CD4-positive, alpha-beta memory T cell (primary cell): ENCODE measurements around the gene CHTF18. TPM values are rescaled to one million over a fixed set of nuclear protein-coding genes. Genes with fewer than 3 reads are reported as not detected.
"Not testable (repeated sequence)": the region's sequence is repeated elsewhere in the genome, so short reads cannot be mapped to it uniquely, and the experiment has no call there.

ENCODE experiments used
- CTCF ChIA-PET: fragments of 350-600 bp; sonication (Branson Sonifier 250); formaldehyde crosslinking; loops from one replicate; lab custom pipeline; 2021; ENCODE audit warnings: inconsistent platforms; ENCODE audit not compliant: partially characterized antibody; lab: Charles Lee
- POLR2A ChIA-PET: fragments of 350-600 bp; sonication (Branson Sonifier 250); formaldehyde crosslinking; loops from one replicate; lab custom pipeline; 2021; ENCODE audit not compliant: partially characterized antibody; lab: Charles Lee
- DNase-seq, 5 donors: peaks; one replicate each; pipeline versions ENCODE4 v3.0.0 to v3.0.0-alpha.2; 2020 to 2022; ENCODE audit warnings: mixed read lengths in 1 of 5
- H3K27ac ChIP-seq: one replicate; pipeline ENCODE4 v1.7.0; 2013; ENCODE audit warnings: low read depth, low read length
- H3K27me3 ChIP-seq: 2 replicates; pipeline ENCODE4 v1.7.0; 2013; ENCODE audit warnings: mild to moderate bottlenecking, low read length, moderate library complexity; ENCODE audit not compliant: insufficient read depth
- H3K36me3 ChIP-seq: 2 replicates; pipeline ENCODE4 v1.7.0; 2013; ENCODE audit warnings: mild to moderate bottlenecking, low read length, moderate library complexity; ENCODE audit not compliant: insufficient read depth
- H3K4me1 ChIP-seq: 2 replicates; pipeline ENCODE4 v1.7.0; 2013; ENCODE audit warnings: mild to moderate bottlenecking, low read length, moderate library complexity; ENCODE audit not compliant: insufficient read depth
- H3K4me3 ChIP-seq, 2 donors: one replicate each; pipeline ENCODE4 v1.7.0; 2013; ENCODE audit warnings: low read length in 2 of 2, mild to moderate bottlenecking in 1 of 2
- H3K9me3 ChIP-seq, 2 donors: one replicate each; pipeline ENCODE4 v1.7.0; 2013; ENCODE audit warnings: low read length in 2 of 2, control low read depth in 1 of 2; ENCODE audit not compliant: control insufficient read depth in 1 of 2
- H3K27ac Mint-ChIP-seq, 7 donors: one replicate each; pipeline ENCODE4 v1.8.0; 2020 to 2021; ENCODE audit warnings: mixed read lengths in 7 of 7, mild to moderate bottlenecking in 6 of 7, inconsistent platforms in 3 of 7, moderate library complexity in 3 of 7
- H3K27me3 Mint-ChIP-seq, 2 donors: one replicate each; pipeline ENCODE4 v1.8.0; 2020 to 2021; ENCODE audit warnings: mixed read lengths in 2 of 2
- H3K36me3 Mint-ChIP-seq, 2 donors: one replicate each; pipeline ENCODE4 v1.8.0; 2020 to 2021; ENCODE audit warnings: mixed read lengths in 2 of 2, inconsistent platforms in 1 of 2, mild to moderate bottlenecking in 1 of 2
- H3K4me1 Mint-ChIP-seq, 4 donors: one replicate each; pipeline ENCODE4 v1.8.0; 2020 to 2021; ENCODE audit warnings: mixed read lengths in 4 of 4, mild to moderate bottlenecking in 1 of 4
- H3K4me3 Mint-ChIP-seq, 8 donors: one replicate each; pipeline ENCODE4 v1.8.0; 2020 to 2021; ENCODE audit warnings: mixed read lengths in 8 of 8, mild to moderate bottlenecking in 7 of 8, moderate library complexity in 6 of 8, inconsistent platforms in 3 of 8
- H3K9me3 Mint-ChIP-seq, 8 donors: one replicate each; pipeline ENCODE4 v1.8.0; 2020 to 2021; ENCODE audit warnings: mixed read lengths in 8 of 8, mild to moderate bottlenecking in 5 of 8, inconsistent platforms in 3 of 8, moderate library complexity in 1 of 8
- intact Hi-C: fragments of 100-400 bp; cut with micrococcal nuclease; formaldehyde crosslinking; loops from one replicate; pipeline ENCODE4 v1.15.1; 2023
- polyA plus RNA-seq, 2 donors: library from polyadenylated mRNA; unstranded; fragments of 300-500 nt; fragmentation: Illumina TruSeq; gene quantifications; one replicate each; pipeline ENCODE4 v1.2.3, GENCODE V29; 2021
- total RNA-seq, 2 experiments: library from RNA; stranded (reverse); gene quantifications; one replicate each; pipeline ENCODE4 v1.2.3, GENCODE V29; 2021

CHTF18 gene
- total and polyA plus RNA-seq, 4 experiments from 2014 or later = 3.0 to 46.9 (median 24.0) TPM

GRCh38 chr16:751152-752006 is 37.0 kb upstream of the CHTF18 start:
- H3K9me3 ChIP-seq = no peaks in the 10 kb centered on the region
- intact Hi-C loops = no loop called here
- Mint-ChIP-seq H3K4me1 (peaks cover 0 to 2% (median under 1%) of the 10 kb centered on the region in 4 donors), H3K27me3 (peaks cover under 1 to 1% of the 10 kb centered on the region in 2 donors), H3K36me3 (peaks cover 0 to 1% of the 10 kb centered on the region in 2 donors), H3K9me3 (peaks cover 0 to 3% (median 0%) of the 10 kb centered on the region in 8 donors), H3K4me3 (no peak overlapping the region), H3K27ac (no peak overlapping the region)
- H3K4me1 ChIP-seq = no peaks in the 10 kb centered on the region
- H3K27ac ChIP-seq = no peak overlapping the region
- H3K36me3 ChIP-seq = no peaks in the 10 kb centered on the region
- CTCF ChIA-PET = interaction anchor here (0.9 to 1.6 kb wide), 2 partner anchors 35 to 39 kb away, joined by 3 to 4 read pairs; no protein-coding TSS in a partner anchor
- POLR2A ChIA-PET = interaction anchor here (0.7 to 1.2 kb wide), 2 partner anchors 10 to 56 kb away, joined by 3 read pairs; partner anchors contain the start of gene CIAO3
- H3K27me3 ChIP-seq = no peaks in the 10 kb centered on the region
- H3K4me3 ChIP-seq = no peak overlapping the region
- DNase-seq = no peak

GRCh38 chr16:752007-752312 is 36.5 kb upstream of the CHTF18 start:
- Mint-ChIP-seq H3K4me1 (peaks cover 0 to 2% (median under 1%) of the 10 kb centered on the region in 4 donors), H3K4me3 (no peak overlapping the region), H3K27ac (no peak overlapping the region), H3K27me3 (peaks cover 3 to 4% of the 10 kb centered on the region in 2 donors), H3K36me3 (peaks cover 0 to 3% of the 10 kb centered on the region in 2 donors), H3K9me3 (peaks cover 0 to 5% (median 1%) of the 10 kb centered on the region in 8 donors)
- POLR2A ChIA-PET = interaction anchor here (0.7 kb wide), 1 partner anchor 57 kb away, joined by 3 read pairs; no protein-coding TSS in a partner anchor
- intact Hi-C loops = no loop called here
- Histone ChIP-seq H3K27me3 (no peaks in the 10 kb centered on the region), H3K9me3 (no peaks in the 10 kb centered on the region), H3K4me3 (no peak overlapping the region), H3K27ac (no peak overlapping the region), H3K36me3 (no peaks in the 10 kb centered on the region), H3K4me1 (no peaks in the 10 kb centered on the region)
- CTCF ChIA-PET = interaction anchor here (0.9 kb wide), 1 partner anchor 39 kb away, joined by 3 read pairs; no protein-coding TSS in a partner anchor
- DNase-seq = no peak

- POLR2A ChIA-PET, H3K36me3 ChIP-seq, H3K27ac Mint-ChIP-seq, H3K36me3 Mint-ChIP-seq, H3K27ac ChIP-seq, H3K4me1 ChIP-seq, H3K4me1 Mint-ChIP-seq, H3K4me3 ChIP-seq, H3K9me3 Mint-ChIP-seq, DNase-seq, H3K9me3 ChIP-seq, H3K27me3 Mint-ChIP-seq, intact Hi-C loops, H3K4me3 Mint-ChIP-seq, H3K27me3 ChIP-seq: not testable (repeated sequence)
- CTCF ChIA-PET = interaction anchor here (0.7 to 0.9 kb wide), 2 partner anchors 24 to 42 kb away, joined by 3 read pairs; no protein-coding TSS in a partner anchor
Measured at GRCh38 chr16:754121-754607, 34.3 kb upstream of the CHTF18 start.

GRCh38 chr16:754656-755055 is 33.8 kb upstream of the CHTF18 start:
- Histone ChIP-seq H3K36me3 (no peaks in the 10 kb centered on the region), H3K4me1 (no peaks in the 10 kb centered on the region), H3K4me3 (no peak overlapping the region), H3K27me3 (no peaks in the 10 kb centered on the region), H3K27ac (no peak overlapping the region), H3K9me3 (no peaks in the 10 kb centered on the region)
- CTCF ChIA-PET = interaction anchor here (0.7 to 0.9 kb wide), 2 partner anchors 25 to 42 kb away, joined by 3 read pairs; no protein-coding TSS in a partner anchor
- Mint-ChIP-seq H3K27ac (no peak overlapping the region), H3K9me3 (peaks cover 0 to 5% (median under 1%) of the 10 kb centered on the region in 8 donors), H3K4me3 (no peak overlapping the region), H3K27me3 (peaks cover 6 to 7% of the 10 kb centered on the region in 2 donors), H3K4me1 (peaks cover 0 to 2% (median under 1%) of the 10 kb centered on the region in 4 donors), H3K36me3 (peaks cover 0 to 3% of the 10 kb centered on the region in 2 donors)
- DNase-seq = no peak
- intact Hi-C loops = no loop called here
- POLR2A ChIA-PET = no interaction called here

GRCh38 chr16:756428-756827 is 32.0 kb upstream of the CHTF18 start:
- Histone ChIP-seq H3K36me3 (no peaks in the 10 kb centered on the region), H3K9me3 (no peaks in the 10 kb centered on the region), H3K4me3 (no peak overlapping the region), H3K27me3 (no peaks in the 10 kb centered on the region), H3K4me1 (no peaks in the 10 kb centered on the region), H3K27ac (no peak overlapping the region)
- peaks cover 0 to 2% (median under 1%) of the 10 kb centered on the region in 4 donors for H3K4me1 Mint-ChIP-seq
- H3K27me3 Mint-ChIP-seq = peaks cover 7% of the 10 kb centered on the region in 2 donors
- intact Hi-C loops = no loop called here
- H3K4me3 Mint-ChIP-seq = no peak overlapping the region
- H3K9me3 Mint-ChIP-seq = peaks cover 0 to 5% (median under 1%) of the 10 kb centered on the region in 8 donors
- H3K36me3 Mint-ChIP-seq = peaks cover 0 to 3% of the 10 kb centered on the region in 2 donors
- ChIA-PET POLR2A (no interaction called here), CTCF (interaction anchor here (1.7 kb wide), 1 partner anchor 12 kb away, joined by 5 read pairs; no protein-coding TSS in a partner anchor)
- H3K27ac Mint-ChIP-seq = no peak overlapping the region
- no peak for DNase-seq

- H3K9me3 Mint-ChIP-seq = peaks cover 0 to 5% (median under 1%) of the 10 kb centered on the region in 8 donors
- Histone ChIP-seq H3K4me1 (no peaks in the 10 kb centered on the region), H3K27me3 (no peaks in the 10 kb centered on the region), H3K9me3 (no peaks in the 10 kb centered on the region), H3K36me3 (no peaks in the 10 kb centered on the region), H3K27ac (no peak overlapping the region), H3K4me3 (no peak overlapping the region)
- H3K4me3 Mint-ChIP-seq = no peak overlapping the region
- CTCF ChIA-PET = interaction anchor here (0.6 kb wide), 1 partner anchor 46 kb away, joined by 3 read pairs; no protein-coding TSS in a partner anchor
- H3K27me3 Mint-ChIP-seq = peaks cover 6 to 7% of the 10 kb centered on the region in 2 donors
- no peak overlapping the region for H3K27ac Mint-ChIP-seq
- H3K4me1 Mint-ChIP-seq = peaks cover 0 to 2% (median under 1%) of the 10 kb centered on the region in 4 donors
- intact Hi-C loops = no loop called here
- no peak for DNase-seq
- POLR2A ChIA-PET = no interaction called here
- peaks cover 0 to 3% of the 10 kb centered on the region in 2 donors for H3K36me3 Mint-ChIP-seq
Measured at GRCh38 chr16:759110-759910, 29.1 kb upstream of the CHTF18 start.
